Hepatocyte (in vitro differentiated cells): ENCODE data around the gene RASSF4. TPM values are rescaled to one million over a fixed set of nuclear protein-coding genes. Genes with fewer than 3 reads are reported as not detected.

ENCODE experiments used
- DNase-seq: peaks from one replicate; pipeline ENCODE4 v3.0.0-alpha.2; 2016; ENCODE audit warnings: low spot score
- H2AFZ ChIP-seq: fragments of 200-600 bp; sonication (generic); 2 replicates; pipeline ENCODE4 v1.6.0; 2016; ENCODE audit warnings: antibody characterized with exemption, mild to moderate bottlenecking
- H3K27ac ChIP-seq: fragments of 200-600 bp; sonication (generic); 2 replicates; pipeline ENCODE4 v1.5.1; 2016; ENCODE audit warnings: mild to moderate bottlenecking
- H3K27me3 ChIP-seq: fragments of 200-600 bp; sonication (generic); 2 replicates; pipeline ENCODE4 v1.6.1; 2016
- H3K36me3 ChIP-seq: fragments of 200-600 bp; sonication (generic); replicated peaks from 2 replicates; pipeline ENCODE4 v1.5.1; 2016; ENCODE audit warnings: low read depth; ENCODE audit not compliant: insufficient read depth
- H3K4me1 ChIP-seq: fragments of 200-600 bp; sonication (generic); 2 replicates; pipeline ENCODE4 v1.5.1; 2016; ENCODE audit warnings: mild to moderate bottlenecking, moderate library complexity; ENCODE audit not compliant: insufficient read depth
- H3K4me2 ChIP-seq: fragments of 200-600 bp; sonication (generic); 2 replicates; pipeline ENCODE4 v1.6.0; 2016
- H3K4me3 ChIP-seq: fragments of 200-600 bp; sonication (generic); 2 replicates; pipeline ENCODE4 v1.5.1; 2016; ENCODE audit warnings: mild to moderate bottlenecking
- H3K79me2 ChIP-seq: fragments of 200-600 bp; sonication (generic); 2 replicates; pipeline ENCODE4 v1.6.0; 2017; ENCODE audit warnings: mild to moderate bottlenecking
- H3K9me2 ChIP-seq: fragments of 200-600 bp; sonication (generic); replicated peaks from 2 replicates; pipeline ENCODE4 v1.6.0; 2017; ENCODE audit warnings: mild to moderate bottlenecking; ENCODE audit not compliant: insufficient read depth
- H3K9me3 ChIP-seq: fragments of 200-600 bp; sonication (generic); 2 replicates; pipeline ENCODE4 v1.5.1; 2016; ENCODE audit warnings: low read depth, mild to moderate bottlenecking
- H4K20me1 ChIP-seq: fragments of 200-600 bp; sonication (generic); 2 replicates; pipeline ENCODE4 v1.6.0; 2016; ENCODE audit warnings: mild to moderate bottlenecking; ENCODE audit not compliant: insufficient read depth, poor library complexity, severe bottlenecking
- EZH2 ChIP-seq: fragments of 200-600 bp; sonication (generic); IDR thresholded peaks from 2 replicates; pipeline ENCODE4 v1.6.1; 2016; ENCODE audit warnings: antibody characterized with exemption, mild to moderate bottlenecking, borderline replicate concordance
- EZH2phosphoT487 ChIP-seq: fragments of 200-600 bp; sonication (generic); IDR thresholded peaks from one replicate; pipeline ENCODE4 v1.6.1; 2018; ENCODE audit warnings: antibody characterized with exemption, mild to moderate bottlenecking, low read depth, moderate library complexity; ENCODE audit not compliant: unreplicated experiment, severe bottlenecking
- WGBS: methylation state at CpG from one replicate; pipeline ENCODE4 v1.1.6; 2016; ENCODE audit warnings: low lambda C conversion rate; ENCODE audit errors: missing lambda C conversion rate; 5-methylcytosine and 5-hydroxymethylcytosine counted together
- polyA plus RNA-seq: library from polyadenylated mRNA; unstranded; fragments of >200 nt; fragmentation: Nextera tagmentation; extraction: Ambion mirVana; gene quantifications from 2 replicates; pipeline ENCODE4 v1.2.1, GENCODE V29; 2016
- total RNA-seq: library from RNA; depleted of rRNA; stranded (reverse); fragments of >200 nt; gene quantifications from 2 replicates; pipeline ENCODE4 v1.2.3, GENCODE V29; 2014
- TF ChIP-seq, protein P1 (sequence below): fragments of 200-600 bp; sonication (generic); IDR thresholded peaks from 2 replicates; pipeline ENCODE4 v1.5.1; 2016; ENCODE audit warnings: antibody characterized with exemption, mild to moderate bottlenecking; ENCODE audit not compliant: poor library complexity

Gene RASSF4
- total and polyA plus RNA-seq, 2 experiments from 2014 or later = 19.2 to 20.1 TPM

DNA sequence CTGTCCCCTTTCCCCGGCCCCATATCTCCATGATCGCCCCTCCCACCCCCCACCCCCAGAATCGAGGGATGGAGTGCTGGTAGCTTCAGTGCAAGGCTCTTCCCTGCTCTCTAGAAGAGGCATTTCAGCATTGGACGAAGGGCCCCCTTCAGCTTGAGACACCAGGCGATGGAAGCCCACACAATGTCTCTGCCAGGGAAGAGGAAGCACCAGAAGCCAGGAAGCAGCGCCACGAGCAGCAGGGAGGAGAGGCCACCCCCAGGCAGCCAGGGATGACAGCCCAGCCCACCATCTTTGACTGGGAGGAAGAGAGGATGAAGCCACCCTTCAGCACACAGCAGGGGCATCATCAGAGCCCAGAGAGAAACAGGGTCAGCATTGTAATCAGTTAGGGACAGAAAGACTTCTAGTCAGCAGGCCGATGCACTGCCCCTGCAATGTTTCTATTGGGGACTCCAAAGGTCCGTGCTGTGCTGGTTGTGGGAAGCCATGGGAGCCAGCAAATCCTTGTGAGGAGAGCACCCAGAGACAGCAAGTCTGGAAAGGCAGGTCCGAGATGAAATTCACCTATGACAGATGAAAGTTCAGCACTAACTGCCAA lies 32.8 kb upstream of the RASSF4 start:
- no peak for TF ChIP-seq EZH2
- TF ChIP-seq, protein P1, sequence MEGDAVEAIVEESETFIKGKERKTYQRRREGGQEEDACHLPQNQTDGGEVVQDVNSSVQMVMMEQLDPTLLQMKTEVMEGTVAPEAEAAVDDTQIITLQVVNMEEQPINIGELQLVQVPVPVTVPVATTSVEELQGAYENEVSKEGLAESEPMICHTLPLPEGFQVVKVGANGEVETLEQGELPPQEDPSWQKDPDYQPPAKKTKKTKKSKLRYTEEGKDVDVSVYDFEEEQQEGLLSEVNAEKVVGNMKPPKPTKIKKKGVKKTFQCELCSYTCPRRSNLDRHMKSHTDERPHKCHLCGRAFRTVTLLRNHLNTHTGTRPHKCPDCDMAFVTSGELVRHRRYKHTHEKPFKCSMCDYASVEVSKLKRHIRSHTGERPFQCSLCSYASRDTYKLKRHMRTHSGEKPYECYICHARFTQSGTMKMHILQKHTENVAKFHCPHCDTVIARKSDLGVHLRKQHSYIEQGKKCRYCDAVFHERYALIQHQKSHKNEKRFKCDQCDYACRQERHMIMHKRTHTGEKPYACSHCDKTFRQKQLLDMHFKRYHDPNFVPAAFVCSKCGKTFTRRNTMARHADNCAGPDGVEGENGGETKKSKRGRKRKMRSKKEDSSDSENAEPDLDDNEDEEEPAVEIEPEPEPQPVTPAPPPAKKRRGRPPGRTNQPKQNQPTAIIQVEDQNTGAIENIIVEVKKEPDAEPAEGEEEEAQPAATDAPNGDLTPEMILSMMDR = no peak
- no peak for TF ChIP-seq EZH2phosphoT487
- Histone ChIP-seq H3K4me3 (no peak overlapping the region), H3K9me2 (no peaks in the 10 kb centered on the region), H2AFZ (no peak overlapping the region), H3K27me3 (no peaks in the 10 kb centered on the region), H3K36me3 (no peaks in the 10 kb centered on the region), H3K4me1 (no peaks in the 10 kb centered on the region), H3K27ac (no peak overlapping the region), H3K4me2 (no peak overlapping the region), H3K79me2 (no peaks in the 10 kb centered on the region), H3K9me3 (no peaks in the 10 kb centered on the region), H4K20me1 (no peaks in the 10 kb centered on the region)
- WGBS = 79% methylated on average over 10 of the region's 10 CpGs
- no peak for DNase-seq

DNA sequence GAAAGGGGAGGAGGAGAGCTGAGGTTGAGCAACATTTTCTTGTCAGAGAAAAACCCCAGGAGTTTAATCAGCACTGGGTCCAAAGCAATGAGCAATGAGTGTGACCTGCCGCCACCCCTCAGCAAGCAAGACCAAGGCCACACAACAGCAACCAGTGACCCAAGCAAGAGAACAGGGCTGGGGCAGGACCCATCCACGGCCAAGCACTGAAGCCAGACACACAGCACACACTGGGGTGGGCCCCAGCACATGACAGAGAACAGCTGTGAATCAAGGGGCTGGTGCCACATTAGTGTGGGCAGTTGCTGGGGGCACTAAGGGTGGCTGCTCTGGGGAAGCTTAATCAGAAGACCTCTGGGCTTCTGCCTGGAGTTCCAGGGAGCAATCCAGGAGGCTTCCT lies 32.2 kb upstream of the RASSF4 start:
- DNase-seq = peak; percentile 60
- no peaks in the 10 kb centered on the region for H3K27me3 ChIP-seq
- no peaks in the 10 kb centered on the region for H3K79me2 ChIP-seq
- 49% methylated on average over 2 of the region's 2 CpGs for WGBS
- H3K4me1 ChIP-seq = no peaks in the 10 kb centered on the region
- no peak overlapping the region for H2AFZ ChIP-seq
- H3K36me3 ChIP-seq = no peaks in the 10 kb centered on the region
- no peak overlapping the region for H3K27ac ChIP-seq
- H4K20me1 ChIP-seq = no peaks in the 10 kb centered on the region
- H3K9me3 ChIP-seq = no peaks in the 10 kb centered on the region
- H3K4me3 ChIP-seq = no peak overlapping the region
- no peak overlapping the region for H3K4me2 ChIP-seq
- no peaks in the 10 kb centered on the region for H3K9me2 ChIP-seq
- TF ChIP-seq EZH2phosphoT487 (no peak), EZH2 (no peak)
- TF ChIP-seq, protein P1 = no peak

DNA sequence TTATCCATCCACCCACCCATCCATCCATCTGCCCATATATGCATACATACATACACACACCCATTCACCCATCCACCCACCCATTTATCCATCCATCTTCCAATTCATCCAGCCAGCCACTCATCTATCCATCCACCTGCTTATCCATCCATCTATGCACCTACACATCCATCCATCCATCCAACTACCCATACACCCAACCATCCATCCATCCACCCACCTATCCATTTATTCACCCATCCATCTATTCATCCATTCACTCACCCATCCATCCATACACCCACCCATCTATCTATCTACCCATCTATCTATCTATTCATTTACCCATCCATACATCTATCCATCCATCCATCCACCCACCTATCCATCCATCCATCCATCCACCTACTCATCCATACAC lies 31.1 kb upstream of the RASSF4 start:
- Histone ChIP-seq H3K9me3 (no peaks in the 10 kb centered on the region), H3K79me2 (no peaks in the 10 kb centered on the region), H3K4me3 (no peak overlapping the region), H3K4me2 (no peak overlapping the region), H2AFZ (no peak overlapping the region), H3K4me1 (no peaks in the 10 kb centered on the region), H4K20me1 (no peaks in the 10 kb centered on the region), H3K27ac (no peak overlapping the region), H3K36me3 (no peaks in the 10 kb centered on the region), H3K9me2 (no peaks in the 10 kb centered on the region), H3K27me3 (no peaks in the 10 kb centered on the region)
- DNase-seq = no peak
- TF ChIP-seq, protein P1 = no peak
- TF ChIP-seq EZH2 = no peak
- TF ChIP-seq EZH2phosphoT487 = no peak
